DMS 273 (cell line): ENCODE measurements around the gene FAM107A.

Experiments
- DNase-seq: peaks from one replicate; lab custom pipeline; 2025; ENCODE audit not compliant: unreplicated experiment; lab: John Stamatoyannopoulos, UW

FAM107A gene

DNA sequence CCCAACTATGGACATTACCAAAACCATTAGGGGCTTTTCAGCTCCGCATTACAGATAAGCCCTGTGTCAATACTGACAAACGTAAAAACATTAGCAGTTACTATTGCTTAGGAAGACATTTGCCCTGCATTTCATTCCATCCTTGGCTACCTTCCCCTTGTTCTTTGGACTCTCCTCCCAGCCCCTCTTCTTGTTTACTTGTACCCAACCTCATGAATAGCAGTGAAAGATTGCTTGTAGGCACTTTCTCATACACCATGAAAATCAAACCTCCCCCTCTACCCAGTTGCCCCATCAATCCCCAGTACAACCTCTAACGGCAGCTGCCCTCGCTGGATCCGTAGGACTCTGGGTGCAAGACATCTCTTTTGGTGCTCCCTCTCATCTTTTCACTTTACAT, 16.9 kb upstream of the FAM107A start:
- DNase-seq, result no peak

- no peak for DNase-seq
Measured at GRCh38 chr3:58591517-58592510, 14.6 kb upstream of the FAM107A start.

GRCh38 chr3:58588030-58588614, 10.9 kb upstream of the FAM107A start:
- peak; percentile 25 for DNase-seq

GRCh38 chr3:58586776-58587192, 9.6 kb upstream of the FAM107A start:
- DNase-seq, result no peak

- no peak for DNase-seq
Measured at GRCh38 chr3:58585994-58586393, 8.8 kb upstream of the FAM107A start.

- peak; percentile 92 for DNase-seq
Measured at GRCh38 chr3:58585005-58585786, 8.0 kb upstream of the FAM107A start.

GRCh38 chr3:58584690-58585004, 7.5 kb upstream of the FAM107A start:
- no peak for DNase-seq

DNA sequence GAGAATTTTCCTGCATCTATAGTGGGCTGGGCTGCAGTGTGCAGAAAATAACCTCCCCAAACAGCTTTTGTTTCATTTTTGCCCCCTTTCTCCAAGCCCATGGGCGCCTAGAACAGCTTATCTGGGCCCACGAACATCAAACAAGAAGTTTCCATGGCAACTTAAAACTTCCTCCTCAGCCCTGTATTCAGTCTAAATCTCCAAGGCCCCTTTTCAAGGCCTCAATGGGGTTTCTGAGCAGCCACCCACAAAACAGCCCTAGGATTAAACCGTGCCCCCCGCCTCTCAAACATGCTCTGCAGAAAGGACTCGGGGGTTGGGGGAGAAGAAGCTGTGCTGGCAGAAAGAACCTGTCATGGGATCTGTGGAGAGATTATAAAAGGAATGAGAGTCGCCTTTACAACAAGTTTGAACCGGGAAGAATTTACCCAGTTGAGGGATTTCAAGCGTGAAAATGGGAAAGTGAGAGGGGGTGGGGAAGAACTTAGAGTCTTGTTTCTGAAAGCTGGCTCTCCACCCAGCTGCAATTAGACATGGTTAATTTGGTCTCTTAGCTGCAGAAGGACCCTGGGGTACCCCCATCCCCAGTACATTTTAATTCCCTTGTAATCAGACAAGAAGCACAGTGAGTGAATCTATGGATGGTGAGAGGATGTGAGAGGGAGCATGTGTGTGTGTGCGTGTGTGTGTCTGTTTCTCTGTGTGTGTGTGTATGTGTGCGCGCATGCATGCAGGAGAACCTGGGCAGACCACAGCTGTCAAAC, 4.3 kb upstream of the FAM107A start:
- peak; percentile 49 for DNase-seq

DNA sequence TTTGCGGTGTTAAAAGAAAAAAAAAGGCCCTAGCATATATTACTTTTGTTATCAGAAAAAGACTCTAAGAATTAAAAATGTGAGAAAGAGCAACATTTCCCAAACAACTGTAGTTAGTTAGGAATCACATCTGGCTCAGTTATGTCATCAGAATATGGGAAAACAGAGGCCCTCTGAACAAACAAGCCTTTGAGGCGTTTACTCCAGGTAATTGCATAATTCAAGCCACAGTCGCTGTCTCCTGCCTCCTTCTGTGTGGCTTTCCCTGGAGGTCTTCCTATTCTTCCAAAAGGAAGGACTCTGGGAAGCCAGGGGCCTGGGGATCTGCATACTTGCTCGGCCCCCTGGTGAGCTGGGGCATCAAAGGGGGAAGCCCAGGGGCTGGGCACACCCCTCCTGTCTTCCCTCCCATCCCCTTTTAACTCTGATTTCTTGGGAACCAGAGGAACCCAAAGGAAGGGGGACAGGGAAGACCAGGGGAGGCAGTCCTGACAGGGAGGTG, 3.7 kb upstream of the FAM107A start:
- no peak for DNase-seq

GRCh38 chr3:58578873-58579272, 1.7 kb upstream of the FAM107A start:
- DNase-seq, result no peak

GRCh38 chr3:58576716-58577115, 475 bp downstream of the FAM107A start:
- DNase-seq, result no peak

DNA sequence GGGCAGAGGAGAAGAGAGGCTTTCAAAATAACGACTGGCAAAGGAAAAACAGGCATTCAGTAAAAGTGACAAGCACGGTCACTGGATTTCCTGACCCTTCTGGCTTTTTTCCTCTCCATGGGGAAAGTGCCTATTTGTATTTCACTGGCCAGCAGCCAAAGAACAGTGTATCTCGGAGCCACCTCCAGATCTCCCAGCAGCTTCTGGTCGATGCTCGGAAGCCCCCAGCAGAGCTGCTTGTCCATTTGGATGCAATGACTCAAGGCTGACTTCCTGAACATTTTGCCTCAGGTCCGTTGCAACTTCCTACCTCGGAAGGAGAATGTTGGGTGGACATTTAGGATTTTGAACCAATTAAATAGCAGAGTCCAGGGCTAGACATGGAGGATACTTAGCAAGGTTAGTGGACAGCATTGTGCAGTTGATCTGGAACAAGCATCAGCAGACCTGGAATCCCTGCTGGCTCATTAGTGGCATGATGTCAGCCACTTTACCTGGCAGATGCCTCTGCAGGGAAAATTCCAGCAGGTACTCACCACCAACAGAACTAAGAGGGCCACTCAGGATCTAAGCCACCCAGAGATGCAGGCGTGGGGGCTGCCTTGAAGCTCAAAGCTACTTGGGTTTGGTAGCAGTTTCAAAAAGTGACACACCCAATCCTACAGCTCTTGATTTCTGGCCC, 1.1 kb downstream of the FAM107A start:
- peak; percentile 16 for DNase-seq

DNA sequence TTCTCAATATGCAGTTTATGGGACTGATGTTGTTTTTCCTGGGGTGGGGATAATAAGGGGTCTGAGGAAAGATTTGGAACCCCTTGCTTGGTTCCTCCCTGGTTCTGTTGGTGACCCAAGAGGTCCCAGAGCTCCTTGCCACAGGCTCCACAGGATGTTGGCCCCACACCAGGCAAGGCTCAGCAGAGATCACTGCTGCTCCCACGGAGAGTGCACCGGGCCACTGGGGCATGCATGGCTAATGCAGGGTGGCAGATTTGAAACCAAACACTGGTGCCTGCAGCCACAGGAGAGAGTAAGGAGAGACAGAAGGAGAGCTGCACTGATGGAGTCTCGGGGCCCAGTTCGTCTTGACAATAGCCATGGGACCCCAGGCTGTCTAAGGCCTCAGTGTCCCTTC, 2.5 kb downstream of the FAM107A start:
- DNase-seq, result no peak

GRCh38 chr3:58574106-58574505, 3.1 kb downstream of the FAM107A start:
- no peak for DNase-seq

GRCh38 chr3:58573640-58574039, 3.6 kb downstream of the FAM107A start:
- no peak for DNase-seq

DNA sequence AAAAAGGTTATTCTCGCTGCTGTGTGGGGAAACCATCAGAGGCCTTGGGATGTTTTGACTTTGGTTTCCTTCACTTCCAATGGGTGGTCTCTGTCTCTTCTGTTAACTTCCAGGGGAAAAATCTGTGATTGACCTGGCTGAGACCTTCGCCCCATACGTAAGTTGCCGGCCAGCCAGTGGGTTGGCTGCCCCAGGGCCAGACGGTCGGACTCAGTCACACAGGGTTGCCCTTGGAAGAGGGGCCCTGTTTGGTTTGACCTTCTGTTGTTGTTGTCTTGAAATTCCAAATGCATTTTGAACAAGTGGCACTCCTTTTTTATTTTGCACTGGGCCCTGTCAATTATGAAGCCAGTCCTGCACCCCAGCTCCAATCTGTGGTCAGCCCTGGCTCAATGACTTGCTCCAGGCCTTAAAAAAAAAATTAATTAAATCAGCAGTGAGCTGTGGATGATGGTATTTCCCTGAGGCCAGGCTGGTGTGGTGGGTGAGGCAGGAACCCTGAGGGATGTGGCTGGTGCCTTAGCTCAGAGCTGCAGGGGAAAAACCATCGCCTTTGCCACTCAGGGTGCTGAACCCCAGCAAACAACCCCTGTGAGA, 4.5 kb downstream of the FAM107A start:
- no peak for DNase-seq

DNA sequence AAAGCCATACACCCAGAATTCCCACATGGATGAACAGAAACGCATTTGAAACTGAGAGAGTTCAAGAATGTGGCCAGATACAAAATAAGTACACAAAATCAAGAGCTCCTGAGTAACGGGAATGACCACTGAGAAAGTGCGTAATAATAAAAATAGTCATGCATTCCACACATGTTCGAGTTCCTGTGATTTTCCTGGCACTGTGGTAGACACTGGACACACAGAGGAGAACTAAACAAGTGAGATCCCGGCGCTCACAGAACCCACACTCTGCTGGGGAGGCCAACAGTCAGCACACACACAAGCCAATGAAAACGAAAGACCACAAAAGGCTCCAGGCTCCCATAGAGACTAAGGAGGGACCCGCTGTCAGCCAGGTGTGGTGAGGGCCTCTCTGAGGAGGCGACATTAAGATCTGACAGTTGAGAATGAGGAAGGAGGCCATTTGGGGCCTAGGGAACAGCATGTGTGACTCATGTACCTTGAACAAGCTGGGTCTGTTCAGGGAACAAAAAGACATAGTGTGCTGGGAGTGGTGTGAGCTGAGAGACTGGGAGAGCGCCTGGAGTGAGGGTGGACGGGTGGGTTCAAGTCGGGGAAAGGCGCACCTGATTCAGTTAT, 5.1 kb downstream of the FAM107A start:
- no peak for DNase-seq

GRCh38 chr3:58570851-58571250, 6.3 kb downstream of the FAM107A start:
- DNase-seq, result no peak

- DNase-seq, result no peak
Measured at GRCh38 chr3:58569287-58570001, 7.7 kb downstream of the FAM107A start.
